PC-3 (cell line): ENCODE measurements around the gene ANK3.

Experiments used
- CTCF ChIP-seq: fragments of 300-600 bp; sonication (generic); conservative IDR thresholded peaks from 2 replicates; pipeline ENCODE4 v1.5.1; 2017; ENCODE audit warnings: antibody characterized with exemption, low read depth, mild to moderate bottlenecking, low read length
- EZH2 ChIP-seq: fragments of 300-600 bp; sonication (generic); IDR thresholded peaks from one replicate; pipeline ENCODE4 v1.6.1; 2017; ENCODE audit warnings: antibody characterized with exemption, mild to moderate bottlenecking, low read length; ENCODE audit not compliant: unreplicated experiment
- EZH2phosphoT487 ChIP-seq: fragments of 300-600 bp; sonication (generic); IDR thresholded peaks from 2 replicates; pipeline ENCODE4 v1.6.1; 2018; ENCODE audit warnings: mild to moderate bottlenecking, antibody characterized with exemption, low read length, borderline replicate concordance

DNA sequence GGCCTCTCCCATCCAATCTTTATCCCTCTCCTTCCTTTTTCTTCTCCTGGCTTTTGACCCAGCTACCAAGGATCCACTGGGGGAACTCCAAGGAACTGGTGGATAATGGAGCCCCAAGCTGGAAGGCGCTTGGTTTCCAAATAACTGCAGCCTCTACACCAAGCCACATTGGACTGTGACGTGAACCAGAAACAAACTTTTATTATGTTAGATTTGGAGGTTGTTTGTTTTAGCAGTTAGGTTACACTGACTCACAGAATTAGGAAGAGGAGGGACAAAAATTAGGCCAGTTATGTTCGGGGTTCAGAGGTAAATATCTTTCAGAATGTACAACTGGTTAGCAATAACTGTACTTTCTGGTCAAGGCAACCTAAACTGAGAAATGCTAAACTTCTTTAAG is 21.3 kb upstream of the ANK3 start:
- TF ChIP-seq CTCF (no peak), EZH2phosphoT487 (no peak), EZH2 (no peak)
